ENCODE results near the gene AMPH. TPM values are rescaled to one million over a fixed set of nuclear protein-coding genes. Genes with fewer than 3 reads are reported as not detected.

Gene AMPH
- total RNA-seq, 4 donors from 2014 or later = 0.51 to 19.6 (median 11.6) TPM

DNA sequence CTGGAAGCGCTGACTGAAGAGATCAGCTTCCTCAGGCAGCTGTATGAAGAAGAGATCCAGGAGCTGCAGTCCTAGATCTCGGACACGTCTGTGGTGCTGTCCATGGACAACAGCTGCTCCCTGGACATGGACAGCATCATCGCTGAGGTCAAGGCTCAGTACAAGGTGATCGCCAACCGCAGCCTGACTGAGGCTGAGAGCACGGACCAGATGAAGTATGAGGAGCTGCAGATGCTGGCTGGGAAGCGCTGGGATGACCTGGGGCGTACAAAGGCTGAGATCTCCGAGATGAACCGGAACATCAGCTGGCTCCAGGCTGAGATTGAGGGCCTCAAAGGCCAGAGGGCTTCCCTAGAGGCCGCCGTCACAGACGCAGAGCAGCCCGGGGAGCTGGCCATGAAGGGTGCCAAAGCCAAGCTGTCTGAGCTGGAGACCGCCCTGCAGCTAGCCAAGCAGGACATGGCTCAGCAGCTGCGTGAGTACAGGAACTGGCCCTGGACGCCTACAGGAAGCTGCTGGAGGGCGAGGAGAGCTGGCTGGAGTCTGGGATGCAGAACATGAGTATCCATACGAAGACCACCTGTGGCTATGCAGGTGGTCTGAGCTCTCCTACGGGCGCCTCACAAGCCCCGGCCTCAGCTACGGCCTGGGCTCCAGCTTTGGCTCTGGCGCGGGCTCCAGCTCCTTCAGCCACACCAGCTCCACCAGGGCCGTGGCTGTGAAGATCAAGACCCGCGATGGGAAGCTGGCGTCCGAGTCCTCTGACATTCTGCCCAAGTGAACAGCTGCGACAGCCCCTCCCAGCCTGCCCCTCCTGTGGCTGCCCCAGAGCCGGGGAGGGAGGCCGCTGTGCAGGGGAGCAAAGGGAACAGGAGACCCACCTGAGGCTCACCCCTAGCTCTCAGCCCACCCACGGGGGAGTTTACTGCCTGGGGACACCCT, 24.9 kb upstream of the AMPH start:
- no peaks in the 10 kb centered on the region for H3K9me3 ChIP-seq
- H3K4me3 ChIP-seq = no peak overlapping the region
- no peaks in the 10 kb centered on the region for H3K36me3 ChIP-seq
- intact Hi-C loops (cut with DNase I; ENCODE audit: low total_unique reads) = no loop called here
- no peaks in the 10 kb centered on the region for H3K4me1 ChIP-seq
- no peak for DNase-seq
- TF ChIP-seq POLR2A (IDR thresholded peaks at IDR 0.05) (no peak), CTCF (IDR thresholded peaks at IDR 0.05) (no peak)
- H3K27me3 ChIP-seq = no peaks in the 10 kb centered on the region
- no peak overlapping the region for H3K27ac ChIP-seq

DNA sequence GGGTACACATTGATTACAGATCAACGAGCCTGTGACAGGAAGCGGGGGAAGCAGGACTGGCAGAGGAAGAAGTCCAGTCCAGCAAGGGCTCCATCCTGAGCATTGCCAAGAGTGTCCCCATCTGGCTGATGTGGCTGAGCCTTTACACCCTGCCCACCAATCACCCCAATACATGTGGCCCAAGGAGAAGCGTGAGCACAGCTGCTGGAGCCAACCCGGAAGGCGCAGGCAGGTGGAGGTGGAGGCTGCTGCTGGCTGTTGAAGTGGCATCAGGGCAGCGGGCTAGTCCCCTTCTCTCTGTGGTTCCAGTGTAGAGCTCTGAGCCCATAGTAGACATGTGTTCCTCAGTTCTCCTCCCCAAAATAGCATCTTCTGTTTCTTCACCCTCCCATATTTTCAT, 6.8 kb upstream of the AMPH start:
- intact Hi-C loops (cut with DNase I; ENCODE audit: low total_unique reads) = no loop called here
- Histone ChIP-seq H3K27me3 (no peaks in the 10 kb centered on the region), H3K27ac (no peak overlapping the region), H3K4me3 (no peak overlapping the region), H3K36me3 (no peaks in the 10 kb centered on the region), H3K4me1 (no peaks in the 10 kb centered on the region), H3K9me3 (no peaks in the 10 kb centered on the region)
- TF ChIP-seq POLR2A (IDR thresholded peaks at IDR 0.05) = no peak
- no peak for TF ChIP-seq CTCF (IDR thresholded peaks at IDR 0.05)
- no peak for DNase-seq

DNA sequence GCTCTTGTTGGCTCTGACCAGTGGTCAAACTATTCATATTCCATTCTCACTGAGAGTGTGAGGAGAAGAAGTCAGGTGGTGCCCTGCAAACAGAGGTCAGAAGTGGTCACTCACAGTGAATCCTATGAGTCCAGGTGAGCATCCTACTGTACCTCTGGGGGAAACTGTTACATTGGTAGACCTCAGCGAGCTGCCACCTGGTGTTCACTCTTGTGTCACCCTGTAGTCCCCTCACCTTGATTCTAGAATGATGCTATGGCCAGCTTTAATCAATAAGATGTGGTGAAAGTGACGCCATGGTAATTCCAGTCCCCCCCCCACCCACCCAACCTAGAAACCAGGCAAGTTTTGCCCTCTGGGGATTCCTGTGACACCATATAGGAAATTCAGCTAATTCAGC, 1.2 kb upstream of the AMPH start:
- Histone ChIP-seq H3K36me3 (no peaks in the 10 kb centered on the region), H3K27me3 (no peaks in the 10 kb centered on the region)
- TF ChIP-seq CTCF (IDR thresholded peaks at IDR 0.05) = no peak
- no peak for TF ChIP-seq POLR2A (IDR thresholded peaks at IDR 0.05)

DNA sequence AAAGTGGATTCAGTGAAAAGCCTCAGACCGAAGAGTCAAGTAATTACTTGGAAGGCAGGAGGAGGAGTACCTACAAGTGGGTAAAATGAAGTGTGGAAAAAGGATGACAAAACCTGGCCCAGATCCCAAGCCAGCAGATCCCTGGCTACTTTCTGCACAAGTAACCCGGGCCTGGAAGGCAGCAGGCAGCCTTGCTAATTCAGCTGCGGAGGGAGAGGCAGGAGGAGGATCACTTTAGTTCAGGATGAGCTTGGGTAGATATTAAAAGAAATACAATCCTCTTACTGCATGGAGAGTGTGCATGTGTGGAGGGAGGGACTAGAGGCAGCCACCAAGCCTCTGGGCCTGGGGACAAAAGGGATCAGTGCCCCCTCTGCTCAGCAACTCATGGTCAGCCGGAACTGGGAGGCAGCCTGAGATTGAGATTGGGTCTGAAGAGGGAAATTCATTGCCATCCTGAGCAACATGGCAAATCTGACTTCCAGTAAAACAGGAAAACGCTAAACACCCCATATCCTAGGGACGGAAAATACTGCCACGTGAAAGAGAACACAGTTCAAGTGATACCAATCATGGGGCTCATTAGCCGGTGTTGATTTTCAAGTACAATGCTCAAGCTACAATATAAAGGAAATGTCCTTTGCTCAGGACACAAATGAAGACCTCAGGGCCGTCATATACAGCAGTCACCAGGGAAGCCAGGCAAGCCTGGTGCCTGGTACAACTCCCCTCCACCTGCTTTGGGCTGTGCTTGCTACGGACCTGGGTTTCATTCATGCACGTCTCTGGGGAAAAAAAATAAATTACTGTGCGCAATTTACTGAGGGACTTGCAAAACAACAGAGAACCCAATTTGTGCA, 1.3 kb downstream of the AMPH start:
- H3K4me3 ChIP-seq = peak overlapping the region in 1 of 2 donors; percentile 33
- intact Hi-C loops (cut with DNase I; ENCODE audit: low total_unique reads) = no loop called here
- no peaks in the 10 kb centered on the region for H3K27me3 ChIP-seq
- no peak for DNase-seq
- no peaks in the 10 kb centered on the region for H3K4me1 ChIP-seq
- H3K9me3 ChIP-seq = no peaks in the 10 kb centered on the region
- H3K27ac ChIP-seq = no peak overlapping the region
- TF ChIP-seq CTCF (IDR thresholded peaks at IDR 0.05) (no peak), POLR2A (IDR thresholded peaks at IDR 0.05) (no peak)
- H3K36me3 ChIP-seq = no peaks in the 10 kb centered on the region

More for the DNA sequence above, 1.2 kb upstream of the AMPH start:
- no peak for DNase-seq
- Histone ChIP-seq H3K9me3 (no peaks in the 10 kb centered on the region), H3K27ac (no peak overlapping the region), H3K4me1 (no peaks in the 10 kb centered on the region), H3K4me3 (no peak overlapping the region)
- intact Hi-C loops (cut with DNase I; ENCODE audit: low total_unique reads) = no loop called here

Measured in uterus (tissue), 4 donors.